ENCODE results near the gene KIF23. TPM values are rescaled to one million over a fixed set of nuclear protein-coding genes. Genes with fewer than 3 reads are reported as not detected.

KIF23 gene
- polyA plus RNA-seq, 1 experiment, result 33.9 TPM

DNA sequence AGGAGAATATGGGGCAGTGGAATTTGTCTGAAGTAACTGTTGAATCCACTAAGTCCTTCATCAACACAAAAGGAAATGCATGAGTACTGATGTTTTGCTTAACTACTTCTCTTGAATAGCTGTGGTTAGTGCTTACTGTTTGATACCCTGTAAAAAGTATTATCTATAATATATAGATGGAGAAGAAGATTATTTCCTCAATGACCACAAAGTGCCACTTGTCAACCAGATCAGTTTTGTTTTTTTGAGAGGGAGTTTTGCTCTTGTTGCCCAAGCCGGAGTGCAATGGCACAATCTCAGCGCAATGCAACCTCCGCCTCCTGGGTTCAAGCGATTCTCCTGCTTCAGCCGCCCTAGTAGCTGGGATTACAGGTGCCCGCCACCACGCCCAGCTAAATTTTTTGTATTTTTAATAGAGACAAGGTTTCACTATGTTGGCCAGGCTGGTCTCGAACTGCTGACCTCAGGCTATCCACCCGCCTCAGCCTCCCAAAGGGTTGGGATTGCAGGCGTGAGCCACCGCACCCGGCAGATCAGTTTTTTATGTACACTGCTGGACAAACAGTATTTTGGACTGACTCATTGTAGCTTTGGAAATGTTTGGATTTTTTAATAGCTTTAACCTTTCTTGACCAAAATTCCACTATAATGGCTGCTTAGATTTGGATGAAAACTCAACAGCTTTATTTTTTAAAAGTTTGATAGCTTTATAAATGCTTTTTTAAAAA is 37.0 kb downstream of the KIF23 start:
- TF ChIP-seq, protein P1, sequence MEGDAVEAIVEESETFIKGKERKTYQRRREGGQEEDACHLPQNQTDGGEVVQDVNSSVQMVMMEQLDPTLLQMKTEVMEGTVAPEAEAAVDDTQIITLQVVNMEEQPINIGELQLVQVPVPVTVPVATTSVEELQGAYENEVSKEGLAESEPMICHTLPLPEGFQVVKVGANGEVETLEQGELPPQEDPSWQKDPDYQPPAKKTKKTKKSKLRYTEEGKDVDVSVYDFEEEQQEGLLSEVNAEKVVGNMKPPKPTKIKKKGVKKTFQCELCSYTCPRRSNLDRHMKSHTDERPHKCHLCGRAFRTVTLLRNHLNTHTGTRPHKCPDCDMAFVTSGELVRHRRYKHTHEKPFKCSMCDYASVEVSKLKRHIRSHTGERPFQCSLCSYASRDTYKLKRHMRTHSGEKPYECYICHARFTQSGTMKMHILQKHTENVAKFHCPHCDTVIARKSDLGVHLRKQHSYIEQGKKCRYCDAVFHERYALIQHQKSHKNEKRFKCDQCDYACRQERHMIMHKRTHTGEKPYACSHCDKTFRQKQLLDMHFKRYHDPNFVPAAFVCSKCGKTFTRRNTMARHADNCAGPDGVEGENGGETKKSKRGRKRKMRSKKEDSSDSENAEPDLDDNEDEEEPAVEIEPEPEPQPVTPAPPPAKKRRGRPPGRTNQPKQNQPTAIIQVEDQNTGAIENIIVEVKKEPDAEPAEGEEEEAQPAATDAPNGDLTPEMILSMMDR (IDR thresholded peaks at IDR 0.05; ENCODE audit: insufficient read depth, low read depth, low read length), result no peak
- no peak overlapping the region for H3K4me3 ChIP-seq (ENCODE audit: low read depth, low read length)
- no peak for DNase-seq (ENCODE audit: low read depth)
- H3K27me3 ChIP-seq (ENCODE audit: control insufficient read depth, insufficient read depth, low read length), result no peaks in the 10 kb centered on the region
- ChIA-PET CTCF (interaction anchor here (1.8 to 4.2 kb wide), 3 partner anchors 11 to 57 kb away, joined by 4 to 31 read pairs (median 13); no protein-coding TSS in a partner anchor), POLR2A (interaction anchor here (0.7 kb wide), 1 partner anchor 1112 kb away, joined by 3 read pairs; no protein-coding TSS in a partner anchor)
- 0 out of 2 replicates have a peak, but pooled peaks cover 2% of the 10 kb centered on the region for H3K36me3 ChIP-seq (ENCODE audit: control insufficient read depth, insufficient read depth, low read length)

DNA sequence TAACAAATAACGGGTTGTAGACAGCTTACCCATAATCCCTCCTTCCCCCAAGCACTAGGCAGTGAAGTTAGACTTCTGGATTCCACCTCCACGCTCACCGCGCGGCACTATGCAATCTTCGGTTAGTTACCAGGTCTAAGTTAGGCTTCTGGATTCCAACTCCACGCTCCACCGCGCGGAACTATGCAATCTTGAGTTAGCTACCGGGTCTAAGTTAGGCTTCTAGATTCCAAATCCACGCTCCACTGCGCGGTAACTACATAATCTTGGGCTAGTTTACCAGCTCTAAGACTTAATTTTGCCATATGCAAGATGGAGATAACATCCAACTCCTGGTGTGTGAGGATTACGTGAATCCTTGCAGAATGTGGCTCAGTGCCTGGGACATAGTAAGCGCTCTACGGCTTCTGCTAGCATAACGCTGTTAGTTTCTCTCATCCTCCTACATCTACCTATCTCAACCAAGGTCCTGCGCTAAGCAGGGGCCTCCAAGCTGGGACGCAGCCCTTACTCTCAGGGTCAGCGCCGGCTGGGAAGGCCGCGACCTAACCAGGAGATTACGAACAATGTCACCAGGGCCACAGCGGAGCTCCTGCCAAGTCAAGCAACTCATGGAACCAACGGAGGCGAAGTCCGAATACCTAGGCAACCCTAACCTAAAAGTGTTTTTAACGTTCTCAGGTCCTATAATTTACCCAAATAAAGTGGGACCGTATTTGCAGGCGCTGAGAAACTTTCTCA is 38.0 kb downstream of the KIF23 start:
- peak overlapping the region; percentile 39 for H3K4me3 ChIP-seq (ENCODE audit: low read depth, low read length)
- peaks cover 6% of the 10 kb centered on the region; the same call in 1 of the 2 replicates for H3K36me3 ChIP-seq (ENCODE audit: control insufficient read depth, insufficient read depth, low read length)
- DNase-seq (ENCODE audit: low read depth), result no peak
- TF ChIP-seq, protein P1 (IDR thresholded peaks at IDR 0.05; ENCODE audit: insufficient read depth, low read depth, low read length), result no peak
- ChIA-PET CTCF (interaction anchor here (0.9 to 4.2 kb wide), 5 partner anchors 10 to 892 kb away, joined by 3 to 31 read pairs (median 5); no protein-coding TSS in a partner anchor), POLR2A (interaction anchor here (0.7 to 1.4 kb wide), 4 partner anchors 10 to 1111 kb away, joined by 3 to 13 read pairs (median 4); partner anchors contain the start of gene KIF23)
- no peaks in the 10 kb centered on the region for H3K27me3 ChIP-seq (ENCODE audit: control insufficient read depth, insufficient read depth, low read length)

- no peaks in the 10 kb centered on the region for H3K27me3 ChIP-seq (ENCODE audit: control insufficient read depth, insufficient read depth, low read length)
- DNase-seq (ENCODE audit: low read depth), result peak; percentile 61
- TF ChIP-seq, protein P1 (IDR thresholded peaks at IDR 0.05; ENCODE audit: insufficient read depth, low read depth, low read length), result no peak
- peak within 1 kb of the TSS; percentile 91 for H3K4me3 ChIP-seq (ENCODE audit: low read depth, low read length)
- peaks cover 6% of the 10 kb centered on the region; the same call in 1 of the 2 replicates for H3K36me3 ChIP-seq (ENCODE audit: control insufficient read depth, insufficient read depth, low read length)
- ChIA-PET CTCF (interaction anchor here (0.9 to 4.2 kb wide), 8 partner anchors 9 to 893 kb away, joined by 3 to 31 read pairs (median 4); no protein-coding TSS in a partner anchor), POLR2A (interaction anchor here (0.7 to 1.4 kb wide), 3 partner anchors 10 to 38 kb away, joined by 4 to 13 read pairs (median 5); partner anchors contain the start of gene KIF23)
Observed at GRCh38 chr15:69452692-69453521, 38.8 kb downstream of the KIF23 start, which contains the start of gene RPLP1. RPLP1 (plus strand) TSS chr15:69452818; CDS start chr15:69452949, 131 bp downstream.

DNA sequence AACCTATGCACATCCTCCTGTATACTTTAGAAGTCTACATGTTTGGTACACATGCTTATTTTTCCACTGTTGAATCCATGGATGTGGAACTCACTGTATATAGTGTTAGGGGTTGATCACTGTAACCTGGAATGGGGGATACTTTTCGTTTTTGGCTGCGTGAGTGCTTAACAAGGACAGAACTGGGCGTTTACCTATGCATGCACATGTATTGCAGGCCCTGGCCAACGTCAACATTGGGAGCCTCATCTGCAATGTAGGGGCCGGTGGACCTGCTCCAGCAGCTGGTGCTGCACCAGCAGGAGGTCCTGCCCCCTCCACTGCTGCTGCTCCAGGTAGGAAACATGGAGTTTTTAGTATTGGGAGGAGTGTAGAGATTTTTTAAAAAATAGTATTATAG is 40.8 kb downstream of the KIF23 start:
- TF ChIP-seq, protein P1 (IDR thresholded peaks at IDR 0.05; ENCODE audit: insufficient read depth, low read depth, low read length), result no peak
- Histone ChIP-seq H3K36me3 (ENCODE audit: control insufficient read depth, insufficient read depth, low read length) (peaks cover 6% of the 10 kb centered on the region; the same call in 1 of the 2 replicates), H3K27me3 (ENCODE audit: control insufficient read depth, insufficient read depth, low read length) (no peaks in the 10 kb centered on the region), H3K4me3 (ENCODE audit: low read depth, low read length) (no peak overlapping the region)
- ChIA-PET POLR2A (no interaction called here), CTCF (interaction anchor here (4.2 kb wide), 1 partner anchor 7 kb away, joined by 31 read pairs; no protein-coding TSS in a partner anchor)
- no peak for DNase-seq (ENCODE audit: low read depth)
